Measurements from ENCODE around the gene ATP1B1. TPM values are rescaled to one million over a fixed set of nuclear protein-coding genes. Genes with fewer than 3 reads are reported as not detected.

Gene ATP1B1
- total and polyA plus RNA-seq, 2 of the 13 experiments (the other 11 are each of a cell fraction or from before 2014, with no cell fraction given), result 134 to 135 TPM

GRCh38 chr1:169107603-169108208 lies 1.2 kb downstream of the ATP1B1 start (continued):
- no peak for TF ChIP-seq ZNF772 (CRISPR knock-in tag; IDR thresholded peaks at IDR 0.05)
- no peak for TF ChIP-seq SOX13 (IDR thresholded peaks at IDR 0.05)
- no peak for TF ChIP-seq SOX13 (CRISPR knock-in tag; conservative IDR thresholded peaks at IDR 0.05 in 1 of 2, IDR thresholded peaks at IDR 0.05 in 1 of 2)
- TF ChIP-seq THYN1 (CRISPR knock-in tag; IDR thresholded peaks at IDR 0.05; ENCODE audit: borderline replicate concordance, low read depth), result no peak
- no peak for TF ChIP-seq SETDB1 (CRISPR knock-in tag; IDR thresholded peaks at IDR 0.05; ENCODE audit: borderline replicate concordance)
- no peak for TF ChIP-seq AKAP8 (CRISPR knock-in tag; IDR thresholded peaks at IDR 0.05)
- TF ChIP-seq MAFK (conservative IDR thresholded peaks at IDR 0.05 in 1 of 2, IDR thresholded peaks at IDR 0.05 in 1 of 2; ENCODE audit: low read length in 2 of 2), result peak; percentile 47 to 62
- TF ChIP-seq POLR2AphosphoS2 (IDR thresholded peaks at IDR 0.05; ENCODE audit: low read depth, low read length), result no peak
- TF ChIP-seq ZKSCAN8 (CRISPR knock-in tag; IDR thresholded peaks at IDR 0.05; ENCODE audit: borderline replicate concordance), result no peak
- TF ChIP-seq ZGPAT (CRISPR knock-in tag; IDR thresholded peaks at IDR 0.05), result no peak
- peak; percentile 10; the same call in 1 of the 2 replicates for TF ChIP-seq CREM (IDR thresholded peaks at IDR 0.05)
- no peak for TF ChIP-seq CREM (CRISPR knock-in tag; IDR thresholded peaks at IDR 0.05)
- no peak for TF ChIP-seq ZNF75D (CRISPR knock-in tag; IDR thresholded peaks at IDR 0.05; ENCODE audit: borderline replicate concordance)
- TF ChIP-seq KLF15 (CRISPR knock-in tag; IDR thresholded peaks at IDR 0.05; ENCODE audit: borderline replicate concordance), result no peak
- TF ChIP-seq HNF4A (CRISPR knock-in tag; IDR thresholded peaks at IDR 0.05), result no peak
- no peak for TF ChIP-seq PRDM4 (CRISPR knock-in tag; IDR thresholded peaks at IDR 0.05; ENCODE audit: borderline replicate concordance)
- TF ChIP-seq GTF2F1 (IDR thresholded peaks at IDR 0.05; ENCODE audit: low read length), result no peak
- TF ChIP-seq ZNF800 (CRISPR knock-in tag; IDR thresholded peaks at IDR 0.05), result 0 out of 2 replicates have a peak, but pooled peaks have one; percentile 16
- TF ChIP-seq ZNF121 (CRISPR knock-in tag; IDR thresholded peaks at IDR 0.05), result no peak
- no peak for TF ChIP-seq ZNF382 (CRISPR knock-in tag; IDR thresholded peaks at IDR 0.05; ENCODE audit: borderline replicate concordance)
- no peak for TF ChIP-seq ZEB1 (IDR thresholded peaks at IDR 0.05; ENCODE audit: insufficient replicate concordance, low read depth)
- no peak for TF ChIP-seq ZNF343 (CRISPR knock-in tag; IDR thresholded peaks at IDR 0.05)
